WTC11 (cell line): Measurements from ENCODE around the gene KRTAP4-9.

Experiments
- CREB1 ChIP-seq: sonication (generic); formaldehyde crosslinking; IDR thresholded peaks from 2 replicates; pipeline ENCODE4 v1.8.0; 2023; ENCODE audit warnings: mild to moderate bottlenecking, missing genetic modification reagents
- SMAD3 ChIP-seq: sonication (generic); formaldehyde crosslinking; IDR thresholded peaks from 2 replicates; pipeline ENCODE4 v1.8.0; 2022; ENCODE audit warnings: missing genetic modification reagents, mild to moderate bottlenecking, borderline replicate concordance
- ZMAT4 ChIP-seq: fragments of 250-450 bp; sonication (Bioruptor Pico); IDR thresholded peaks from 2 replicates; pipeline ENCODE4 v1.9.0; 2021; ENCODE audit warnings: mild to moderate bottlenecking
- TF ChIP-seq, protein P1 (sequence below): sonication (generic); formaldehyde crosslinking; IDR thresholded peaks from 2 replicates; pipeline ENCODE4 v1.8.0; 2022; ENCODE audit warnings: mild to moderate bottlenecking, missing genetic modification reagents

- TF ChIP-seq ZMAT4 (CRISPR knock-in tag) (no peak), CREB1 (no peak), SMAD3 (CRISPR knock-in tag) (no peak)
- TF ChIP-seq, protein P1, sequence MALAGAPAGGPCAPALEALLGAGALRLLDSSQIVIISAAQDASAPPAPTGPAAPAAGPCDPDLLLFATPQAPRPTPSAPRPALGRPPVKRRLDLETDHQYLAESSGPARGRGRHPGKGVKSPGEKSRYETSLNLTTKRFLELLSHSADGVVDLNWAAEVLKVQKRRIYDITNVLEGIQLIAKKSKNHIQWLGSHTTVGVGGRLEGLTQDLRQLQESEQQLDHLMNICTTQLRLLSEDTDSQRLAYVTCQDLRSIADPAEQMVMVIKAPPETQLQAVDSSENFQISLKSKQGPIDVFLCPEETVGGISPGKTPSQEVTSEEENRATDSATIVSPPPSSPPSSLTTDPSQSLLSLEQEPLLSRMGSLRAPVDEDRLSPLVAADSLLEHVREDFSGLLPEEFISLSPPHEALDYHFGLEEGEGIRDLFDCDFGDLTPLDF (CRISPR knock-in tag): no peak
Observed at GRCh38 chr17:41057547-41057946, 47.6 kb upstream of the KRTAP4-9 start.
